HepG2 (cell line): ENCODE results near the gene TVP23A. TPM values are rescaled to one million over a fixed set of nuclear protein-coding genes. Genes with fewer than 3 reads are reported as not detected.

Experiments
- BATF2 ChIP-seq: sonication (generic); formaldehyde crosslinking; IDR thresholded peaks from 2 replicates; pipeline ENCODE4 v1.8.0; 2022; ENCODE audit warnings: mild to moderate bottlenecking, missing genetic modification reagents, moderate library complexity
- ESRRA ChIP-seq: sonication (generic); formaldehyde crosslinking; IDR thresholded peaks from 2 replicates; pipeline ENCODE4 v1.5.1; 2020; ENCODE audit warnings: mild to moderate bottlenecking, low read depth, missing genetic modification reagents
- KDM5A ChIP-seq: fragments of 200-600 bp; sonication (generic); IDR thresholded peaks from 2 replicates; pipeline ENCODE4 v1.7.0; 2018; ENCODE audit warnings: antibody characterized with exemption, mild to moderate bottlenecking, low read length, borderline replicate concordance
- MTA1 ChIP-seq: sonication (generic); formaldehyde crosslinking; IDR thresholded peaks from 2 replicates; pipeline ENCODE4 v1.4.0; 2020; ENCODE audit warnings: missing genetic modification reagents, mild to moderate bottlenecking, borderline replicate concordance
- NR2F6 ChIP-seq, 2 experiments: IDR thresholded peaks; 2 replicates each; pipeline ENCODE4 v1.6.1; 2016; ENCODE audit warnings: antibody characterized with exemption in 1 of 2, mild to moderate bottlenecking in 1 of 2
- PITX1 ChIP-seq: sonication (generic); formaldehyde crosslinking; IDR thresholded peaks from 2 replicates; pipeline ENCODE4 v1.5.1; 2020; ENCODE audit warnings: mild to moderate bottlenecking, missing genetic modification reagents
- PLRG1 ChIP-seq: fragments of 450-650 bp; conservative IDR thresholded peaks from 2 replicates; pipeline ENCODE4 v1.6.1; 2016
- PTBP1 ChIP-seq: fragments of 200-400 bp; formaldehyde crosslinking; IDR thresholded peaks from 2 replicates; pipeline ENCODE4 v1.6.1; 2018; ENCODE audit warnings: low read length, low read depth; ENCODE audit not compliant: poor library complexity, severe bottlenecking
- SCMH1 ChIP-seq: sonication (generic); formaldehyde crosslinking; IDR thresholded peaks from 2 replicates; pipeline ENCODE4 v1.9.0; 2021; ENCODE audit warnings: missing genetic modification reagents, mild to moderate bottlenecking, borderline replicate concordance
- SMARCE1 ChIP-seq: fragments of 450-650 bp; IDR thresholded peaks from 2 replicates; pipeline ENCODE4 v1.6.1; 2017; ENCODE audit warnings: borderline replicate concordance
- ZBTB46 ChIP-seq: sonication (generic); formaldehyde crosslinking; IDR thresholded peaks from 2 replicates; pipeline ENCODE4 v1.4.0; 2020; ENCODE audit warnings: mild to moderate bottlenecking, missing genetic modification reagents, borderline replicate concordance
- ZEB1 ChIP-seq: IDR thresholded peaks from 2 replicates; pipeline ENCODE4 v1.6.1; 2012; ENCODE audit warnings: mild to moderate bottlenecking, low read depth, inconsistent platforms; ENCODE audit not compliant: insufficient replicate concordance
- ZFP41 ChIP-seq: sonication (generic); formaldehyde crosslinking; IDR thresholded peaks from 2 replicates; pipeline ENCODE4 v1.4.0; 2020; ENCODE audit warnings: mild to moderate bottlenecking, missing genetic modification reagents, borderline replicate concordance
- ZFYVE20 ChIP-seq: sonication (generic); formaldehyde crosslinking; IDR thresholded peaks from 2 replicates; pipeline ENCODE4 v1.8.0; 2023; ENCODE audit warnings: low read depth, mild to moderate bottlenecking, moderate library complexity, missing genetic modification reagents, borderline replicate concordance
- ZNF138 ChIP-seq: sonication (generic); formaldehyde crosslinking; IDR thresholded peaks from 2 replicates; pipeline ENCODE4 v1.5.0; 2020; ENCODE audit warnings: mild to moderate bottlenecking, low read depth, missing genetic modification reagents
- ZNF205 ChIP-seq: IDR thresholded peaks from 2 replicates; pipeline ENCODE4 v1.6.1; 2018; ENCODE audit warnings: missing biosample characterization, missing genetic modification reagents
- ZNF33A ChIP-seq: sonication (generic); formaldehyde crosslinking; IDR thresholded peaks from 2 replicates; pipeline ENCODE4 v1.5.1; 2020; ENCODE audit warnings: missing genetic modification reagents, mild to moderate bottlenecking, moderate library complexity, borderline replicate concordance
- ZNF343 ChIP-seq: sonication (generic); formaldehyde crosslinking; IDR thresholded peaks from 2 replicates; pipeline ENCODE4 v1.4.0; 2020; ENCODE audit warnings: mild to moderate bottlenecking, missing genetic modification reagents
- ZNF550 ChIP-seq: sonication (generic); formaldehyde crosslinking; IDR thresholded peaks from 2 replicates; pipeline ENCODE4 v1.4.0; 2020; ENCODE audit warnings: mild to moderate bottlenecking, missing genetic modification reagents, borderline replicate concordance
- ZNF598 ChIP-seq: sonication (generic); formaldehyde crosslinking; IDR thresholded peaks from 2 replicates; pipeline ENCODE4 v1.5.1; 2020; ENCODE audit warnings: mild to moderate bottlenecking, missing genetic modification reagents, borderline replicate concordance
- ZNF691 ChIP-seq: sonication (generic); formaldehyde crosslinking; IDR thresholded peaks from 2 replicates; pipeline ENCODE4 v1.4.0; 2020; ENCODE audit warnings: missing genetic modification reagents, low read depth, mild to moderate bottlenecking, borderline replicate concordance
- ZNF780A ChIP-seq: sonication (generic); formaldehyde crosslinking; IDR thresholded peaks from 2 replicates; pipeline ENCODE4 v1.8.0; 2022; ENCODE audit warnings: mild to moderate bottlenecking, missing genetic modification reagents, moderate library complexity
- ZUFSP ChIP-seq: sonication (generic); formaldehyde crosslinking; IDR thresholded peaks from 2 replicates; pipeline ENCODE4 v1.9.0; 2021; ENCODE audit warnings: missing genetic modification reagents, mild to moderate bottlenecking, borderline replicate concordance
- polyA plus RNA-seq, 8 experiments: library from polyadenylated mRNA; depleted of rRNA in 3 of 8; stranded (reverse) in 7 of 8; unstranded in 1 of 8; fragments of >200 nt; fragmentation: Illumina TruSeq in 4 of 8; extraction: Trizol in 4 of 8; gene quantifications; 2 replicates each; pipeline versions ENCODE4 v1.2.1 to v1.2.3, GENCODE V29; 2011 to 2016; ENCODE audit warnings: low read depth in 4 of 8, missing spikeins in 1 of 8, mixed read lengths in 1 of 8; ENCODE audit not compliant: insufficient read depth in 1 of 8
- total RNA-seq, 5 experiments: library from RNA; depleted of rRNA; stranded (reverse); fragments of >200 nt; fragmentation: Illumina TruSeq; extraction: Trizol; gene quantifications; 2 replicates each; pipeline ENCODE4 v1.2.3, GENCODE V29; 2016; ENCODE audit warnings: low read depth in 1 of 5

TVP23A gene
- total and polyA plus RNA-seq, 2 of the 13 experiments (the other 11 are each of a cell fraction or from before 2014, with no cell fraction given) = not detected

- TF ChIP-seq PITX1 (CRISPR knock-in tag) (peak; percentile 92), ZUFSP (CRISPR knock-in tag) (no peak), ZFYVE20 (CRISPR knock-in tag) (no peak), ZEB1 (peak; percentile 68), ZNF780A (CRISPR knock-in tag) (no peak), PLRG1 (no peak), ZNF205 (CRISPR knock-in tag) (peak; percentile 94), KDM5A (no peak), PTBP1 (no peak), ZNF598 (peak; percentile 79; the same call in 1 of the 2 replicates), ZFP41 (no peak), ESRRA (peak; percentile 95), MTA1 (CRISPR knock-in tag) (peak; percentile 90), SCMH1 (CRISPR knock-in tag) (no peak), ZNF138 (no peak), ZNF550 (CRISPR knock-in tag) (no peak), ZNF343 (CRISPR knock-in tag) (no peak), ZNF691 (CRISPR knock-in tag) (peak; percentile 68; the same call in 1 of the 2 replicates), ZBTB46 (CRISPR knock-in tag) (no peak), BATF2 (CRISPR knock-in tag) (no peak), NR2F6 (IDR thresholded peaks at IDR 0.05) (peak; percentile 98), NR2F6 (CRISPR knock-in tag; IDR thresholded peaks at IDR 0.05) (peak; percentile 99), SMARCE1 (no peak), ZNF33A (CRISPR knock-in tag) (no peak)
Measured at GRCh38 chr16:10728003-10728887, 90.3 kb downstream of the TVP23A start (continued).
